A549 treated with CORT108297 at 1 μM for 4 hours (cell line): ENCODE results near the gene CSF1. TPM values are rescaled to one million over a fixed set of nuclear protein-coding genes. Genes with fewer than 3 reads are reported as not detected.

Source experiments
- total RNA-seq: library from RNA; stranded (reverse); fragments of 200-300 nt; extraction: Qiagen RNA extraction; gene quantifications from 5 replicates; pipeline ENCODE4 v1.2.3, GENCODE V29; 2022

CSF1 gene
- total RNA-seq, result 19.9 to 24.6 TPM (median 23.9 TPM) in 5 replicates

GRCh38 chr1:109910123-109910962, at the start of gene CSF1:
TSS of gene CSF1 (plus strand) at chr1:109910849. CDS start at chr1:109911024, 175 bp downstream.

Other genes starting within 250 kb of the CSF1 start
- gene GSTM2, start 242.8 kb upstream of the CSF1 start, total RNA-seq, result 3.6 to 4.3 TPM (median 3.7 TPM) in 5 replicates
- gene GSTM1, start 223.0 kb upstream of the CSF1 start, total RNA-seq, result not detected in 5 replicates
- gene GSTM5, start 198.6 kb upstream of the CSF1 start, total RNA-seq, result not detected in 5 replicates
- gene GSTM3, start 169.8 kb upstream of the CSF1 start, total RNA-seq, result 20.8 to 28.3 TPM (median 24.3 TPM) in 5 replicates
- 0.82 to 1.5 TPM (median 1.1 TPM) in 5 replicates for gene EPS8L3, start 146.9 kb upstream of the CSF1 start, total RNA-seq
- gene AHCYL1, start 73.9 kb downstream of the CSF1 start, total RNA-seq, result 47.2 to 54.9 TPM (median 50.7 TPM) in 5 replicates
- gene STRIP1, start 123.8 kb downstream of the CSF1 start, total RNA-seq, result 11.6 to 15.3 TPM (median 13.7 TPM) in 5 replicates
- gene ALX3, start 159.8 kb downstream of the CSF1 start, total RNA-seq, result not detected in 5 replicates
- not detected in 5 replicates for gene UBL4B, start 201.6 kb downstream of the CSF1 start, total RNA-seq
- gene SLC6A17, start 239.6 kb downstream of the CSF1 start, total RNA-seq, result 4.6 to 7.0 TPM (median 5.8 TPM) in 5 replicates